HL-60 (cell line): Measurements from ENCODE around the gene ALK.

Experiments used
- CTCF ChIP-seq: IDR thresholded peaks from one replicate; pipeline ENCODE4 v1.5.1; 2011; ENCODE audit warnings: low read length, control low read depth, inconsistent platforms; ENCODE audit not compliant: insufficient read depth
- GABPA ChIP-seq: IDR thresholded peaks from 2 replicates; pipeline ENCODE4 v1.6.1; 2012; ENCODE audit warnings: low read depth
- POLR2AphosphoS5 ChIP-seq: IDR thresholded peaks from 2 replicates; pipeline ENCODE4 v1.6.1; 2012; ENCODE audit warnings: low read depth
- REST ChIP-seq: IDR thresholded peaks from 2 replicates; pipeline ENCODE4 v1.6.1; 2012; ENCODE audit warnings: low read depth; ENCODE audit not compliant: insufficient replicate concordance

DNA sequence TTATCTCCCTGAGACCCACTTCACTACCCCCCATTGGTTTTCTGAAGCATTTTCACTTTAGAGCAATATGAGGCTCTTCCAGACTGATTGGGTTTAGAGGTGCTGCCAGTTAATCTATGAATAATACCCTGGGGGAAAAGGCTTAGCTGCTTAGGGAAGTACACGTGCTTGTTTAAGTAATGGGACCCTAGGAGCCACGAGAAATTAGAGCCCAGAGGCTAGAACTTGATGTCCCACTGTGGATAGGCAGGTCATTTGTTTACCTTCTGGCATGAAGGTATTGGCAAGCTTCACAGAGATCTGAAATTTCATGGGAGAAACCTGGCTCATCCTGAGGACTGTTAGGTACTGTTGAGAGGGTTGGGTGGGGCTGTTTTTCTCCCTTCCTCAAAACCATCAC, 746.4 kb downstream of the ALK start:
- no peak for TF ChIP-seq POLR2AphosphoS5
- no peak for TF ChIP-seq CTCF
- no peak for TF ChIP-seq REST
- TF ChIP-seq GABPA: no peak
